GM21367 (cell line): Measurements from ENCODE around the gene ARAP1.

Source experiments
- ATAC-seq: cut with Tn5 transposase; IDR thresholded peaks from one replicate; pipeline ENCODE4 v1.9.1; 2021; ENCODE audit not compliant: unreplicated experiment

The ARAP1 gene

GRCh38 chr11:72705442-72706365 lies 46.5 kb downstream of the ARAP1 start:
- no peak for ATAC-seq

DNA sequence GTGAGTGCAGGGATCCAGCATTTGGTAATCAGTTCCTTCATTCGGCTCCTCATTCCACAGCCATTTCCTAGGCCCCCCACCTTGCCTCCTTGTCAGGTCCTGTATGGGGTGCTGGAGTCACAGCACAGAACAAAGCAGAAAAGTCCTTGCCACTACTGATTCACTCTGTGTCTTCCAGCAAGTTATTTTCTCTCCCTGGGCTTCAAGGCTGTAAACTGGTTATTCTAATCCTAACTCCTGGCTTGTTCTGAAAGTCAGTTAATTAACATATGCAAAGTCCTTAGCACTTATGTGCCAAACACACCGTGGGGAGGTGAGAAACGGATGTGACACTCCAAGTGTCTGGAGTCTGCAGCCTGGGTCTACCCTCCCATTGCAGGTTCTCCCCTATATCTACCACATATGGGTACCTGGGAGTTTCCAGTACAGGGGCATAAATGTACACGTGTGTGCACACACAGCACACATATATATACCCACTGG lies 47.4 kb downstream of the ARAP1 start:
- ATAC-seq, result no peak

DNA sequence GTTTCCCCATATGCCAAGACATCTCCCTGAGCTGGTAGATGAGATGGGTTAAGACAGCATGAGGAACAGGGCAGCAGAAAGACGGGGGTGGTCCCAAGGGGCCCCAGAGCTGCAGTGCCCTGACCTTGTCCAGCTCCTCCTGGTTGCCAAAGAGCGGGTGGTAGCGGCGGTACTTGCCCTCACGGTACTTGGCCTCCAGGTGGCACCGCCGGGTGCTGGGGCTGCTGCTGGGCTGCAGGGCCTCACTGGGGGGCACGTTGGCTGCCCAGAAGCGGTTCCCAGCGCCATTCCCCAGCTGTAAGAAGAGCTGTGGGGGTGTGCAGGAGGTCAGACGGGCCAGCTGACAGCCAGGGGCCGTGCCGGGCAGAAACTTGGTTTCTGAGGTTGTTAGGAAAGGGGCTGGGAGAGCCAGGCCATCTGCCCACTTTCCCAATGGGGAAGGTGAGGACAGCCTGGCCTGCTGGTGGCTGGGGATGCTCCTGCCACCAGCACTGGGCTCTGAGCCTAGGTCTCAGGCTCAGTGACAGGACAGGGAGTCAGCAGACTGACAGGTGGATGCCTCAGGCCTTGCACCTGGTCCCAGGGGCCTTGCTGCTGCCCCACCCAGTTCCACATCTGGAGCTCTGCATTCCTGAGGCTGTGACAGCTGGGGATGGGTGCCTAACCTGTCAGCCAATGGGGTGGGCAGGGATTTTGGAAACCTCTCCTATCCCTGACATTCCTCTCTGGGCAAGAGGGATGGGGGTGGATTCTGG lies 48.0 kb downstream of the ARAP1 start:
- ATAC-seq, result no peak

- ATAC-seq, result no peak
These were observed 48.8 kb downstream of the ARAP1 start for GRCh38 chr11:72703267-72704008.

GRCh38 chr11:72702577-72703241 lies 49.5 kb downstream of the ARAP1 start:
- ATAC-seq, result no peak

GRCh38 chr11:72702096-72702495 lies 50.1 kb downstream of the ARAP1 start:
- no peak for ATAC-seq

- no peak for ATAC-seq
These were observed 50.7 kb downstream of the ARAP1 start for GRCh38 chr11:72701466-72701865.

DNA sequence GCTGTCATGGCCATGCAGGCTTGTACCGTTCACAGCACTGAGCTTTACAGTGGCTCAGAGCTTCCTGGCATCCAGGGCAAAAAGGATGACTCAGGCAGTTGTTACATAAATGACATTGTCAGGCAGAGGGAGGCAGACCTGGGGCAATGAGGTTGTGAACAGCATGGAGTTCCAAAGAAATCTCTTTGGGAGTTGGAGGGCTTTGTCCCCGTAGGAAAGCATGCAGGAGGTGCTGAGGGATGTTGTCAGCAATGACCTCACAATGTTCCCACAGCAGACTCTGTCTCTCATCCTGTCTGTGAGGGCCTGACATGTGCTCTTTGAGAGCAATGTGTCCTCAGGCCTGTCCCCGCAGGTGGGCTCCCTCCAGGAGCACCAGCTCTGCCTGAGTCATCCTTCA lies 52.1 kb downstream of the ARAP1 start:
- ATAC-seq, result no peak

DNA sequence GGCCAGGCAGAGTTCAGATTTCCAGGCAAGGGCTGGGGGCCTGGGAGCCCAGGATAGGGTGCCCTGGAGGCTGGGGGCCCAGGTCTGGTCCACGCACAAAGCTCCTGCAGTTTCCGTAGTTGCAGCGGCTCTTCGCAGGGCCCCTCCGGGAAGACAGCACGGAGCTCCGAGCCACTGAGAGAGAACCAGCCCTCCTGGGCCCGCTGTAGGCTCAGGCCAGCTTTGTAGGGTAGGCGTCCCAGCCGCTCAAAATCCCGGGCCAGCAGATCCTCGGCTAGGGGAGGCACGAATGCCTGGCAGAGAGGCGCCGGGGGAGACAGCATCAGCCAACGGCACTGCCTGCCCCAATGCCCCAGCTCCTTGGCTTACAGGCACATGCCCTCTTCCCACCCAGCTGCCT lies 54.4 kb downstream of the ARAP1 start:
- ATAC-seq, result no peak

- ATAC-seq, result no peak
These were observed 55.1 kb downstream of the ARAP1 start for GRCh38 chr11:72696866-72697700.

DNA sequence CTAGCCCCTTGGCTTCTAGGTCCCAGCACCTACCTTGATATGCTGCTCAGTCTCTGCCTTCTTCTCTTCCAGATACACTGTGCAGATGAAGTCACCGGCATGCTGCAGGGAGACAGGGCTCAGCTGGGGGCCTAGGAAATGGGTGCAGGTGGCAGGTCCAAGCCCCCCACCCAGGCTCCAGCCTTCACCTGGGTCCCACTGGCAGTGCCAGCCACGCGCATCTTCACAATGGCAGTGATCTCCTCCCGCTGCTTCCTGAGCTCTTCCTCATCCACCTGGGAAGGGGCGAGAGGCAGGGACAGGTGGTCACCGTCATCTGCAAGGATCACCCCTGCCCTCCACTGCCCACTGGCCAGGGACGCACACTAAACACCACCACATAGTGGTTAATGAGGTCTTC lies 56.9 kb downstream of the ARAP1 start:
- no peak for ATAC-seq

DNA sequence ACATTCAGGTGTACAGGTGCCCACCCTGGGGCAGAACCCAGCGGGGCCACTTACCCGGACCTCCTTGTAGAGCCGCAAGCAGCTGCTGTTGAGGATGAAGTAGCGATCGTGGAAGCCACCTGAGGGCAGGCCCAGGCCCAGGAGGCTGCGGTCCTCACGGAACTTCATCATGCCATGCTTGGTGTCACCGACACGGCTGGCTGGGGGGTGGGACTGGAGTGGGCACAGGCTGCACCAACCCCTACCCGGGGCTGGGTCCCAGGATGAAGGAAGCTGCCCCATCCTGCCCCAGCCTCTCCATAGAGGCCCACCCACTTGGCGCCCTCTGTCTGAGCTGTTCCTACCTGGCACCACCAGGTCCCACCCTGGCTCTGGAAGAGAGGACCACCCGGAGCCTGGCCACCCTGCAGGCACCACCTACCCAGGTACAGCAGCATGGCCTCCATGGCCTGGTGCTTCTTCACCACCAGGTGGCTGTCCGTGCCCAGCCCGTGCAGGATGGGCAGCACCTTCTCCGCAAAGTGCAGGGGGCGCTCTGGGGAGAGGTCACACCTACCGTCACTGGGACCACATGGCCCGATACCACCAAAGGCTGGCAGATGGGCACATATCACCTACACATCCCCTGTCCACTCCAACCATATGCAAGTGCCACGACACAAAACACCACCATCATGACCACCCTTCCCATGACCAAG lies 58.8 kb downstream of the ARAP1 start:
- no peak for ATAC-seq

- ATAC-seq, result no peak
These were observed 59.5 kb downstream of the ARAP1 start for GRCh38 chr11:72692498-72693237.

DNA sequence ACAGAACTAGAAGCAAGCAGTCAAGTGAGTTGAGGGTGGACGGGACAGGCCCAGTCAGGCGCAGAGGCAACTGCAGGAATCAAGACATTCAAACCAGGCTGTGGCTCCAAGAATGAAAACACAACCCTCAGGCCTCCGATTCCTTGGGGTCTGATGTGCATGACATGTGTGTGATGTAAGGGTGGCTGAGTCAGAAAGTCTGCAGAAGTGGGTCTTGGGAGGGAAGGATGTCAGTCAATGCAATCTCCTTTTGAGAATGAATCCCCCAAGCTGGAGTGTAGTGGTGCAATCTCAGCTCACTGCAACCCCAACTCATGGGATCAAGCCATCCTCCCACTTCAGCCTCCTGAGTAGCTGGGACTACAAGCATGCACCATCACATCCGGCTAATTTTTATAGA lies 62.0 kb downstream of the ARAP1 start:
- no peak for ATAC-seq

DNA sequence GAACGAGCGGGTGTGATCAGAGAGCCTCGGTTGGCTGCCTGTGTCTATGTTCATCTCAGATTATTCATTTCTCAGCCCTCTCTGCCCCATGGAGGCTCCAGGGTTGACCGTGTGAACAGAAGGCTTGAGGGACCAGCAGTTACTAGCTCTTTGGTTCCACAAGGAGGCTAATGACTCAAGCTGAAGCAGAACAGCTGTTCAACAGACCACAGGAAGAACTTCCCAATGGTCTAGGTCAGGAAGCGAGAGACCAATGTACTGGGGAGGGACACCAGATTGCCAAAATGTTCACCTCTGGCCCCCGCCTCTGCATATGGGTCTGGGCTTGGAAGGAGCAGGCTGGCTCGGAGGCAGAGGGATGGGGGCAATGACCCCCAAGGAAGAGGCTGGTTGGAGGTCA lies 63.3 kb downstream of the ARAP1 start:
- no peak for ATAC-seq

- no peak for ATAC-seq
These were observed 63.7 kb downstream of the ARAP1 start for GRCh38 chr11:72688486-72688885.

DNA sequence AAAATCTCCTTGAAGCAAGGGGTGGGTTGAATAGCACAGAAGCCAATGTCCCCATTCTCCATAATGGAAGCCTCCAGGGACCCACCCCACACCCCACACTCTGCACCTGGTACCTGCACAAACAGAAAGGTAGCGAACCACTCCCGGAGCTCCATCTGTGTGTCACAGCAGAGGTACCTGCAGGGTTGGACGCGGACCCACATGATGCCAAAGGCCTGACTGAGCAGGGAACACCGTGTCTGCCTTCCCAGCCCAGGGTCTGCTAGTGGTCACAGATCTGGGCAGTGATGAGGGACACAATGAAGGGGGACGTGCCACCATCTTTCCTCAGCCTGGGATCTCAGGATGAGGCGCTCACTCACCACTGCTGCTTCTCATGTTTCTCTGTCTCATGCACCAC lies 64.9 kb downstream of the ARAP1 start:
- ATAC-seq, result no peak

- no peak for ATAC-seq
These were observed 65.5 kb downstream of the ARAP1 start for GRCh38 chr11:72686639-72687220.
